Endometrial microvascular endothelial cells (primary cell): Measurements from ENCODE around the gene ZBTB34. TPM values are rescaled to one million over a fixed set of nuclear protein-coding genes. Genes with fewer than 3 reads are reported as not detected.

Experiments used
- in situ Hi-C: cut with HindIII; loops from 2 replicates; pipeline ENCODE4 v1.10.0; 2017; ENCODE audit warnings: low sequenced_read_pairs, low pct_unique_long_range_greater_than_20kb; ENCODE audit errors: inconsistent ontology term
- total RNA-seq: library from RNA; depleted of rRNA; stranded (reverse); fragments of >200 nt; gene quantifications from one replicate; pipeline ENCODE4 v1.2.3, GENCODE V29; 2015; ENCODE audit errors: inconsistent ontology term

ZBTB34 gene
- total RNA-seq, 1 donor from 2014 or later: 3.6 TPM

DNA sequence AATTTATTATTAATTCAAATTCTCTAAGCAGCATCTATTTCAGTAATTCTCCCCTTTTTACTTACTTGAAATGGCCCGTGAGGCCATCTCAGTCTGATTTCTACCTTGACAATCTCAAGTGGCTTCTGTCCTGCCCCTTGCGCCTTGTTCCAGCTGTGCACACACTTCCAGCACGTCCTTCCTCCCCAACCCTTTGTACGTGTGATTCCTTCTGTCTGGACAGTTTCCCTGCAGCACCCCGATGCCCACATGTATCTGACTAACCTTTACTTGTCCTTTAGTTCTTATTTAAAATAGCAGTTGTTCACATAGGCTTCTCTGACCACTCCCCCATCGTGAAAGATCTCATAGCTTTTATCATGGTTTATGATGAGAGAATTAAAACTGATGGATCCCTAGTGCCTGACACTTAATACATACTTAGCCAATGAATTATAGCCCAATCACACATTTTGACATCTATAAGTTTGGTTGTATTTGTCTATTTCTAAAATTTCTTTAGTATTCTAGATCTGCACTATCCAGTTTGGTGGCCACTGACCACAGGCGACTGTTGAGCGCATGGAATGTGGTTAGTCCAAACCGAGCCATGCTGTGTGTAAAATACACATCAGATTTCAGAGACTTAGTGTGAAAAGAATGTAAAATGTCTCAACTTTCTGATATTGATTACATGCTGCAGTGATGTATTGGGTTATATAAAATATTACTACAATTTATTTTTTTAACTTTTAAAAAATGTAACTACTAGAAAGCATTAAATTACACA lies 14.3 kb downstream of the ZBTB34 start:
- in situ Hi-C loops: no loop called here

DNA sequence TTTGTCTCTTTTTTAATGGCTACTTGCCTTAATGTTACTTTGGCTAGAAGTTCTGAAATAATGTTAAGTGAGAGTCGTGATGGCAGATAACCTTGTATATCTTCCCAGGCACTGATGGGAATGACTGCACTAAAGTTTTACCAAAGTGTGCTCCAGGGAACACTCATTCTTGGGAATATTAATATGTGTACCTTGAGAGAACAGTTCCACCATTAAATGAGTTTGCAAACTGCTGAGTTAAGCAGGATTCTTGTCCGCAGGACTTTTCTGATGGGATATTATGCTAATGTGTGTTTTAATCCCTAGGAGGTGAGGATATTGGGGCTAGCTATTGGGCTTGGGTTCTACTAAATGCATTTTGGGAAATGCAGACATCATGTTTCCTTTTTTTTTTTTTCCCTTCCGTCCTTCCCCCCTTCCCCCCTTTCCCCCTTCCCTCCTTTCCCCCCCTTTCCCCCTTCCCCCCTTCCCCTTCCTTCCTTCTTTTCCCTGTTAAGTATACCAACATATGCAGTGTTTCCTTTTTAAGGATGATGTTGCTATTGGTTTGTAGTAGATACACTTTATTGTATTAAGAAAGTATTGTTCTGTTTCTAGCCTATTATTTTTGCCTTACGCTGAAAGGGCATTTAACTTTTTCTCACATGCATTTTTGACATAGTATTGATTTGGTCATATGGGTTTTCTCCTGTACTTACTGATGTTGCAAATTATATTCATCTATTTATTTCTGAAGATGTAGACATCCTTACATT lies 15.5 kb downstream of the ZBTB34 start:
- in situ Hi-C loops: no loop called here

DNA sequence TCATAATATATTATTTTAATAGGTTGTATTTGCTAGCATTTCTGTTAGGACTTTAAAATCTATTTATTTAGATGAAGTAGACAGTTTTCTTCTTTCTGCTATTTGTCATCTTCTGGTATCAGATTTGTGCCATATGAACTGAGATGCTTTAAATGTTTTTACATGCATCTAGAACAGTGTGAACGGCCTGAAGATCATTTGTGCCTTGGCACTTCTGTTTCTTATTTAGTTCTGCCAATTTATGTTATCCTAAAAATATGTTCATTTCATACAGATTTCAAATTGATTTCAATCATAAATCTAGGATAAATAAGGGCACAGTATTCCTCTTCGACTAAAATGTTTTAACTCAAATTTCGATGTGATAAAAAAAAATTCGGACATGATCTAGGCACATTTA lies 16.1 kb downstream of the ZBTB34 start:
- in situ Hi-C loops: no loop called here

DNA sequence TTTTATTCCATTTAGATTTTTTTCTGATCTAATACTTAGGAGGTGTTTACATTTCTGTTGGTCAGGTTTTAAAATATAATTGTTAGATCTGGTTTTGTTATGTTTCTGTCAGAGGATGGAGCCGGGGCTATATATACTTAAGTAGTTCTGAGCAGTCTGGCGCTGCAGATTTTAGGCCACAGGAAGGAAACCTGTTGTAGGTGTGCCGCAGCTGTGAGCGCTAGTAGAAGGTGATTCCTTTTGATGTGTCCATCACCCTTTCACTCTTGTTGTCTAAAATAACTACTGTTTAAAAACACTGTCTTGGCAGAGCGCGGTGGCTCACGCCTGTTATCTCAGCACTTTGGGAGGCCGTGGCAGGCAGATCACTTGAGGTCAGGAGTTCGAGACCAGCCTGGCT lies 17.0 kb downstream of the ZBTB34 start:
- in situ Hi-C loops: no loop called here

DNA sequence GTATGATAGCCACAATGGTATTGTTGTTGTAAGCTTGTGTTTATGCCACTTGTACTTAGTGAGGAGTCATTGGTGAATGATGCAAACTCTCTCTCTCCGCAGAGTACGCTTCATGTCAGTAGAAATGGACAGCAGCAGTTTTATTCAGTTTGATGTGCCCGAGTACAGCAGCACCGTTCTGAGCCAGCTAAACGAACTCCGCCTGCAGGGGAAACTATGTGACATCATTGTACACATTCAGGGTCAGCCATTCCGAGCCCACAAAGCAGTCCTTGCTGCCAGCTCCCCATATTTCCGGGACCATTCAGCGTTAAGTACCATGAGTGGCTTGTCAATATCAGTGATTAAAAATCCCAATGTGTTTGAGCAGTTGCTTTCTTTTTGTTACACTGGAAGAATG lies 18.8 kb downstream of the ZBTB34 start:
- in situ Hi-C loops: no loop called here

DNA sequence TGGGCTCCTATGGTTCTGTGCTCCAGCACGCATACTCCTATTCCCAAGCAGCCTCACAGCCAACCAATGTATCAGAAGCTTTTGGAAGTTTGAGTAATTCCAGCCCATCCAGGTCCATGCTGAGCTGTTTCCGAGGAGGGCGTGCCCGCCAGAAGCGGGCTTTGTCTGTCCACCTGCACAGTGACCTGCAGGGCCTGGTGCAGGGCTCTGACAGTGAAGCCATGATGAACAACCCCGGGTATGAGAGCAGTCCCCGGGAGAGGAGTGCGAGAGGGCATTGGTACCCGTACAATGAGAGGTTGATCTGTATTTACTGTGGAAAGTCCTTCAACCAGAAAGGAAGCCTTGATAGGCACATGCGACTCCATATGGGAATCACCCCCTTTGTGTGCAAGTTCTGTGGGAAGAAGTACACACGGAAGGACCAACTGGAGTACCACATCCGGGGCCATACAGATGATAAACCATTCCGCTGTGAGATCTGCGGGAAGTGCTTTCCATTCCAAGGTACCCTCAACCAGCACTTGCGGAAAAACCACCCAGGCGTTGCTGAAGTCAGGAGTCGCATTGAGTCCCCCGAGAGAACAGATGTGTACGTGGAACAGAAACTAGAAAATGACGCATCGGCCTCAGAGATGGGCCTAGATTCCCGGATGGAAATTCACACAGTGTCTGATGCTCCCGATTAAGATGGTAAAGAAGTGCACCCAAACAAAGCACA lies 19.9 kb downstream of the ZBTB34 start:
- in situ Hi-C loops: no loop called here

DNA sequence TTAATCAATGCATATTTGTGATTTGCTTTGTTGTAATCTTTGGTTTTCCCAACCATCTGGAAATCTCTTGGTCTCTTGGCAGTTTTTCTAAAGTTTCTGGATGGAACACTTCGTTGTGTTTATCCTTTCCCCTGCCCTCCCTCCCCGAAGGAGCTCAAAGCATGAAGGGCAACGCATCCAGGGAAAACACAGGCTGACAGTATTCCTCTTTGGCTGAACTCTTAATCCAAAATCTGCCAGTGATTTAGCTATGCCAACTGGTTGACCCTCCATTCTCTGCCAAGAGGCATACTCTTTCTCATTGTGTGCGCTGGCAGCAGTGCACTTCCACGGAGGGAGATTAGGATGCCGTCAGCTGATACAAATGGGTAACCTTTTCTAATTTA lies 20.5 kb downstream of the ZBTB34 start:
- in situ Hi-C loops: no loop called here

DNA sequence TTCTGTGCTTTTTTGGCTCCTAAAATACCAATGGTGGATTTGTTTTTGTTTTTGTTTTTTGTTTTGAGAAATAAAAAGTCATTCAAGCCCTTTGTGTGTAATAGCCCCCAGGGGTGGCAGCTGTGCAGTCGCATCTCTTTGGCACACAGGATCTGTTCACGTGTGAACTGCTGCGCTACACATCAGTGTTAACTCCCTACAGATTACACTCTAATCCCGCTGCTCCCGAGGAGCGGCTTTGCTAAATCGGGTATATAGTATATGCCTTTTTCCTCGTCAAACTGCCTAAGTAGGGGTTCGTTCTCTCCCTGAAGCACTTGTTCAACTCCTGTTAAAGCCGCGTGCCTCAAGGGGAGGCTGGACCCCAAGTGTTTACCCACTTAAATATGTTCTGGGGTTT lies 22.3 kb downstream of the ZBTB34 start:
- in situ Hi-C loops: no loop called here

DNA sequence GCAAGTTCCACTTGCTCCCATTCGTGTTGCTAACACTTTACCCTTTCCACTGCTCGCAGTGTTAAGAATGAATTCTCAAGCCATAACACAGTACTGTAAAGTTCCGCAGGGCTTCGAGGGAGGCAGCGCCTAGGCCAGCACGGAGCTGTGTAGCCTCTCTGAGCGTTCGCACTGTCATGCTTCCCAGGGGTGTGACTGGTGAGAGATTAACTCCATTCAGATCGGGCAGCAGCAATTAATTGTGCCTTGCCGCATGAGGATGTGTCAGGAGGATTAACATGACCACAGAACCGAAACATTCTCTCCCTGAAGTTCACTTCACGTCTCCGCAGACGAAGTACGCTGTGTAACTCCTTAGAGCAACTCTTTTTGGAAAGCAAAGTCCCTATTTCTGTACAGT lies 23.2 kb downstream of the ZBTB34 start:
- in situ Hi-C loops: no loop called here

DNA sequence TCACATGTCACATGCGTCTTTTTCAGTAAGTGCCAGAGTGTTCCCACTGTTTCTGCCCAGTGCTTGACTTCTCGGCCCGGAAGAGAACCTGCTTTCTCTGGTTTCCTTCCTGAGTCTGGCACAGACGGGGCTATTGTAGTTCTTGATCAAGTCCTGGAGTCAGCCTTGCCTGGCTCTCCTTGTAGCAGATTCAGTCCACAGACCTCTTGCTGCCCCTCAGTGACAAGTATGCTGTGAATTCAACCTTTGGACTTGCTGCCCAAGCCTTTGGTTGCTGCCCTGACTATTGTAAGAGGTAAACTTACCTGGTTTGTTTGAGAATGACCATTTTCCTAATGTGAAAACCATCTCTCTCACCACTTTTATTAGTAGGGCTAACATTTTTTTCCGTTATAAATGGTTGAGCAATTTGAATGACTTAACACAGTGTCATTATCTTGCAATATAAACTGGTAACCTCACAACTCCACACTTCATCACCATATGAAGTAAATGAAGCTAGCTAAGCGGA lies 24.7 kb downstream of the ZBTB34 start:
- in situ Hi-C loops: no loop called here

DNA sequence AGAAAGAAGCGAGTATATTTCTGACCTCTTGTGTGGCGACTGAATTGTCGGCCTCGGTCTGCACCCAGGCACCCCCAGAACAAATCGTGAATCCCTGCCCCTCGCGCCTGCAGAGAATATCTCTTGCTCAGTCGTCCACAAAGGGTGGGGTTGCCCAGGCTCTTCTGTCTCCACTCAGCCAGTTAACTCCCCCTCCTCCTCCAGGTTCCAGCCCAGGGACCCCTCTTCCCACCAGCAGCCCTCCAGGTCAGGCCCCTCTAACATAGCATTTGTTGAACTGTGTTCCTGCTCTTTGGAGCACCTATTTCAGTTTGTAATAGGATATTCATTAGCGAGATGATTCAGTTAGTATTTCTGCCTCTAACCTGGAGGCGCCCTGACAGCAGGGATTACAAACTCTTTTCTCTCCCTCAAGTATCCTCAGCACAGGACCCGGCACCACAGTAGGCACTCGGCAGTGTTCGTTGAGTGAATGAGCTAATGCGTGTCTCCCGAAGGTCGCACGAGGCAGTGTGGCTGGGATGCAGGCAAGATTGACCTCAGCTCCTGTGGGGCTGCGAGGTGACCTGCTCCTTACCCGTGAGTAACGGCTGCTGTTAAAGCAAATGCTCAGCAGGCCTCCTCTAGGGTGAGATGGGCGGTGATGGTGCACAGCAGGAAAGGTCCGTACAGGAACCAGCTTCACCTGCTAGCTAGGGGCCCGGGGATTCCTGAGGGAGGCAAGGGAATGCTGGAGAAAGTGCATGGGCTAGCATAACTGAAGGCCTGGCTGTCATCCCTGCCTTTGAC lies 25.8 kb downstream of the ZBTB34 start:
- in situ Hi-C loops: no loop called here

DNA sequence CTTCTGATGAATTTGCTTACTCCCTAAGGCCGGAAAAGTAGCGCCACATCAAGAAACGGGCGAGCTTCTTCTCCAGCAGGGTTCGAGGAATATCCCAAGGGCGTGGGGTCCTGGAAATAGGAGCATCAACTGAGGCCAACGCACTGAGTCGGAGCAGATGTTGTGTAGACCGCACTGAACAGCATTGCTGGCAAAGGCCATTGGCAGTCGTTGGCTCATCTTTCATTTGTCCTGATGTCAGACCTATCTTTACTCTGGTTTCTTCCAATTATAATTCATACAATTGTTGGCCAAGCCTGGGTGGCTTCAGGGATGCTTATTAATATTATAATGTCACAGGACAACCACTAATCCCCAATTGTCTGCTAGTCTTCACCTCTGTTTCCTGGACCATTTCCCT lies 26.5 kb downstream of the ZBTB34 start:
- in situ Hi-C loops: no loop called here

DNA sequence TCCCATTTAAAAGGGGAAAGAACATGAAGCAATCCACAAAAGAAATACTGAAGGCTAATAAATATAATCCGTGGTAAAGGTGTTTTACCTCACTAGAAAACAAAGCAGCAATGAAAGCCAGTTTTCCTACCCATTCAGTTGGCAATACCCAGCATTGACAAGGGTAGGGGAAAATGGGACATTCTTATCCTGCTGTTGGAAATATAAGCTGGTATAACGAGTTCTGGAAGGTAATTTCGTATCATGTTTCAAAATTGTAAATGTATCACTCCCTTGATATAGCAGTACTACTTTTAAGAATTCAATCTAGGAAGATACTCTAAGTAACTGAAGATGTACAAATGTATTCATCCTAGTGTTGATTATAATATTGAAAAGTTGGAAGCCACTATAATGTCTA lies 31.2 kb downstream of the ZBTB34 start:
- in situ Hi-C loops: no loop called here

DNA sequence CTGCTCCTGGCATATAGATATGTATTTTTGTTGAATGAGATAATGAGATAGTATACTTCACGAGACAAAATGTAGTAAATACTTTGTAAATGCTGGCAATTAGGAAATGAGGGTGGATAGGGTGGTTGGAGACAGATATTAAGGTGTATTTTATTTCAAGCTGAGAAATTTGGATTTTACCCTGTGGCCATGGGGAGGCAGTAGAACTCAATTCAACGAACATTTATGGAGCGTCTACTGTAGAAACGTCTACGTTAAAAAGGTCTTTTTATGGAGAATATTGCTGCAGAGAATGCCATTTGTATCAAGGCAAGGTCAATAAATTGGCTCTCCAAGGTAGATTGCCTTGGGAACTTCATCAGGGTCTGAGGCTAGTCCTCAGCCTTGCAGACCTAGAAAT lies 32.6 kb downstream of the ZBTB34 start:
- in situ Hi-C loops: no loop called here

DNA sequence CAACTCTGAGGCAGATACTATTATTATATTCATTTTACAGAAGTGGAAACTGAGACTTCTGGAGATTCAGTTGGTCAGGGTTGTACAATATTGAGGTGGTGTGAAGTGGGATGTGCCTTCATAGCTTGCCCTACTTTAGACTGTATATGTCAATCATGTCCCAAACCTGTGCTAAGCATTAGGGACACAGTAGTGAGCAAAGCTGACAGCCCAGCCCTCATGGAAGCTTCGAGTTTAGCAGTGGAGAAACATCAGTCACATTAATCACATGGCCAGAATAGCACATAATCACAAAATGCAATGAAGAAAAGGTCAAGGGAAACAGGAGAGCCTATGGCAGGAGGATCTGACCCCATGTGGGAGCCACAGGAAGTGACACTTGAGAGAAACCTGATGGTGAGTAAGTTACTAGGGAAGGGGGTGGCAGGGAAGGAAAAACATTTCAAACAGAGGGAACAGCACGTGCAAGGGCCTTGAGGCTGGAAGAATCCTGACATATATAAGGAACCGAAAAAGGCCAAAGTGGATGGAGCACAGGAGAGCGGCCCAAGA lies 33.7 kb downstream of the ZBTB34 start:
- in situ Hi-C loops: no loop called here

DNA sequence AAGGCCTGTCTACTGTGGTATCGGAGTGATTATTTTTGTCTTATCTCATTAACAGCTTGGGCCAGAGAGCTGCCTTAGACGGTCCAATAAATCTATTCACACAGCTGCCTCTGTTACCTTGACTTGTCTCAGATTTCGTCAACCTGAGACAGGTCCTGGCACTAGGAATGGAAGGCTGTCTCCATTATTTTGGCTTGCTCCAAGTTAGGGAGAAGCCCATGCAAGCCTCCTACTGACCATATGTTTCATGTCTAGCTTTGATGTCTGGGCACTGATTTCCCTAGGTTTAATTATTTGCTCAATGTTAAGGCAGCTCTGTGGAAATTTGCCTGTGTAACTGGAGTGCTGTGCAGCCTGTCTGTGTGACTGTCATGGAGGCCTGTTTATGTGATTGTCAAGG lies 41.8 kb downstream of the ZBTB34 start:
- in situ Hi-C loops: no loop called here

DNA sequence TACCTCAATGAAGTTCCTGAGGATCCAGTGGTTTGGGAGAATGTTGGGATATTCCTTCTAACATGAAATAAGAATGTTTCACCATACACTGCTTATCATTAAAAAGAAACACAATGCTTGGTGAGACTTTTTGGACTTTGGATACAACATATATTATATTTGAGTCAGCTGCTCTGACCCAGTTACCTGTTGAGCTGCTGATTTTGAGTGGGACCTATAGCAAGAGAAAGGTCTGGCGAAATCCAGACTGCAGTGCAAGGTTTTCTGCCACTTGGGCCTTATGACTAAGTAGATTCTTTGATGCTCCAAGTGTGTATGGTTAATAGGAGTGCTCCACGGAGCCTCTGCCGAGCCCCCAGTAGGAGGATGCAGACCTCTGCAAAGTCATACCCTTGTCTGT lies 44.1 kb downstream of the ZBTB34 start:
- in situ Hi-C loops: no loop called here

DNA sequence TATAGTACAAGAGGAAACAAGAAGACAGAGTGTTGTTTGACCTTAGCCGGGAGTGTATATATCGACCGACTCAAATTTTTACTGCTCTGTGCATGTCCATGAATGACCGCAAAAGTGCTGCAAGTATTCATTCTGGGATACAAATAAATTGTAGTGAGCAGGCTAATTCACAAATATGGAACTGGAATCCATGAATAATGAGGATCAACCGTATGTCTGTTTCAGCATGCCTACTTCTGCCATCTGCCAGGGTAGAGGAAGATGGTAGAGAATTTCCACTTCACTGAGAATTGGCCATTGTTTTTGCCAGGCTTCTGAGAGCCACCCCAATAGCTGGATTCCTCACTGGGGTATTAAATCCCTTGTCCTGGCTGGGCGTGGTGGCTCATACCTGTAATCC lies 45.7 kb downstream of the ZBTB34 start:
- in situ Hi-C loops: no loop called here

DNA sequence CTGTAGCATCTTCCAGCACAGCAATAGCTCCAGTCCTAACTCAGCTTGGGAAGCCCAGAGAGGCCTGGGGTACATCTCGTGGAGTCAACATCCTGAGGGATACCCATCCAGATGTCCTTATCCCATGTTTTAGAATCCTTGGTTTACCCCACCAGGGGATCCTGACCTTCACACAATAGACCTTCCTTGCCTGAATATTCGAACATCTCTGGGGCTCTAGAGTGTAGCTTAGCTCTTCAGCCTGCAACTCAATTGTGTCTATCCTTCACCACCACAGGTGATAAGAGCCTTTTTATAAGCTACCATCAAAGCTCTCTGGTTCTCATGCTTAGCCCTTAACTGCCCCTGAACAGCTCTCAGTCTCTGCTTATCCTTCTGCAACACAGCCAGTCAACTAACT lies 46.6 kb downstream of the ZBTB34 start:
- in situ Hi-C loops: no loop called here
